H1 (cell line): ENCODE measurements around the gene PSMD12. TPM values are rescaled to one million over a fixed set of nuclear protein-coding genes. Genes with fewer than 3 reads are reported as not detected.
A peak's percentile ranks its signal among the peaks of the same experiment; 100 is the strongest.

Source experiments
- CEBPB ChIP-seq: IDR thresholded peaks from 2 replicates; pipeline ENCODE4 v1.6.1; 2012; ENCODE audit warnings: low read depth, low read length
- EP300 ChIP-seq, 2 experiments: IDR thresholded peaks; 1 replicate in 1 of 2; 2 replicates in 1 of 2; pipeline ENCODE4 v1.6.1; 2011 to 2012; ENCODE audit warnings: low read depth in 2 of 2, low read length in 2 of 2, mild to moderate bottlenecking in 2 of 2, borderline replicate concordance in 1 of 2, inconsistent platforms in 1 of 2, moderate library complexity in 1 of 2
- RAD21 ChIP-seq, 2 experiments: IDR thresholded peaks in 1 of 2; conservative IDR thresholded peaks in 1 of 2; 2 replicates each; pipeline ENCODE4 v1.6.1; 2011; ENCODE audit warnings: low read depth in 2 of 2, low read length in 2 of 2, improper control_type of control experiment in 1 of 2, inconsistent platforms in 1 of 2, mild to moderate bottlenecking in 1 of 2, moderate library complexity in 1 of 2
- TBP ChIP-seq: IDR thresholded peaks from 2 replicates; pipeline ENCODE4 v1.6.1; 2011; ENCODE audit warnings: low read depth, low read length, improper control_type of control experiment
- polyA plus RNA-seq, 7 experiments: library from polyadenylated mRNA; depleted of rRNA in 3 of 7; stranded (reverse) in 5 of 7; unstranded in 2 of 7; fragments of >200 nt in 5 of 7; fragments of 200-250 nt in 2 of 7; gene quantifications; 1 replicate in 5 of 7; 2 replicates in 1 of 7; 4 replicates in 1 of 7; pipeline versions ENCODE4 v1.2.1 to v1.2.3, GENCODE V29; 2011 to 2013; ENCODE audit warnings: missing spikeins in 2 of 7, mixed read lengths in 2 of 7
- total RNA-seq: library from RNA; stranded (reverse); fragmentation: NEBNext Ultra II Directional; extraction: Animal tissue kit (Norgen Biotek cat#: 25700); gene quantifications from 2 replicates; pipeline ENCODE4 v1.2.1, GENCODE V29; 2021
- TF ChIP-seq, protein P1 (sequence below): IDR thresholded peaks from 2 replicates; pipeline ENCODE4 v1.6.1; 2012; ENCODE audit warnings: inconsistent platforms
- TF ChIP-seq, protein P2 (sequence below): IDR thresholded peaks from 2 replicates; pipeline ENCODE4 v1.6.1; 2012; ENCODE audit warnings: inconsistent platforms

The PSMD12 gene
- total and polyA plus RNA-seq, 2 of the 8 experiments (the other 6 are each of a cell fraction or from before 2014, with no cell fraction given), result 14.0 to 82.4 TPM

- TF ChIP-seq RAD21 (IDR thresholded peaks at IDR 0.05 in 1 of 2, conservative IDR thresholded peaks at IDR 0.05 in 1 of 2; ENCODE audit: low read depth in 2 of 2, low read length in 2 of 2) (peak; percentile 73 to 81), TBP (no peak), EP300 (IDR thresholded peaks at IDR 0.05; ENCODE audit: borderline replicate concordance in 1 of 2, low read depth in 2 of 2, low read length in 2 of 2) (no peak), CEBPB (0 out of 2 replicates have a peak, but pooled peaks have one; percentile 7)
- TF ChIP-seq, protein P1, sequence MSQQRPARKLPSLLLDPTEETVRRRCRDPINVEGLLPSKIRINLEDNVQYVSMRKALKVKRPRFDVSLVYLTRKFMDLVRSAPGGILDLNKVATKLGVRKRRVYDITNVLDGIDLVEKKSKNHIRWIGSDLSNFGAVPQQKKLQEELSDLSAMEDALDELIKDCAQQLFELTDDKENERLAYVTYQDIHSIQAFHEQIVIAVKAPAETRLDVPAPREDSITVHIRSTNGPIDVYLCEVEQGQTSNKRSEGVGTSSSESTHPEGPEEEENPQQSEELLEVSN, result 0 out of 2 replicates have a peak, but pooled peaks have one; percentile 16
- TF ChIP-seq, protein P2, sequence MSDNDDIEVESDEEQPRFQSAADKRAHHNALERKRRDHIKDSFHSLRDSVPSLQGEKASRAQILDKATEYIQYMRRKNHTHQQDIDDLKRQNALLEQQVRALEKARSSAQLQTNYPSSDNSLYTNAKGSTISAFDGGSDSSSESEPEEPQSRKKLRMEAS, result peak; percentile 39; the same call in 1 of the 2 replicates
Measured at GRCh38 chr17:67293251-67294203, 72.8 kb downstream of the PSMD12 start (continued).
